ENCODE results near the gene HNRNPUL2. TPM values are rescaled to one million over a fixed set of nuclear protein-coding genes. Genes with fewer than 3 reads are reported as not detected.

HNRNPUL2 gene
- polyA plus RNA-seq, 3 donors: 0.33 to 13.8 (median 0.88) TPM

- H3K79me2 ChIP-seq (ENCODE audit: insufficient read depth, low read length): peaks cover 91% of the 10 kb centered on the region
- intact Hi-C loops (cut with micrococcal nuclease): no loop called here
- no CpG with 5 or more reads among the region's 7 CpGs for WGBS (ENCODE audit: insufficient coverage)
- H3K27me3 ChIP-seq (ENCODE audit: control insufficient read depth in 2 of 2, insufficient read depth in 2 of 2, low read length in 2 of 2): no peaks in the 10 kb centered on the region
- H3K4me2 ChIP-seq (replicated peaks; ENCODE audit: extremely low read depth, low read length, poor library complexity, severe bottlenecking): no peak overlapping the region
- H3K27me3 Mint-ChIP-seq (ENCODE audit: low read depth in 3 of 3): no peaks in the 10 kb centered on the region
- H3K4me1 Mint-ChIP-seq: peaks cover 24% of the 10 kb centered on the region
- H3K36me3 Mint-ChIP-seq: peaks cover 67 to 80% of the 10 kb centered on the region in 2 donors
- TF ChIP-seq CTCF (IDR thresholded peaks at IDR 0.05): no peak
- no peak for DNase-seq
- H3K9me3 Mint-ChIP-seq: no peaks in the 10 kb centered on the region
- peak overlapping the region in 1 of 2 donors; percentile 6 for H3K27ac ChIP-seq (ENCODE audit: low read depth in 1 of 2, low read length in 2 of 2)
- no peak overlapping the region for H2AFZ ChIP-seq (ENCODE audit: insufficient read depth, low read depth, low read length, poor library complexity, severe bottlenecking)
- H3K36me3 ChIP-seq (replicated peaks in 1 of 2; ENCODE audit: control insufficient read depth in 1 of 2, insufficient read depth in 2 of 2, low read length in 2 of 2): peaks cover 72 to 79% of the 10 kb centered on the region in 2 donors
- H3K4me3 Mint-ChIP-seq: no peak overlapping the region
- H3K4me1 ChIP-seq (ENCODE audit: control insufficient read depth in 1 of 2, insufficient read depth in 2 of 2, low read length in 2 of 2): peaks cover 20 to 29% of the 10 kb centered on the region in 2 donors
- no peaks in the 10 kb centered on the region for H3K9me3 ChIP-seq (replicated peaks in 1 of 2; ENCODE audit: control insufficient read depth in 1 of 2, insufficient read depth in 1 of 2, low read length in 2 of 2)
- peaks cover 91% of the 10 kb centered on the region for H4K20me1 ChIP-seq (ENCODE audit: insufficient read depth, low read length)
- H3K27ac Mint-ChIP-seq: peak overlapping the region in 2 of 7 donors; percentile 32 to 61
- H3K9ac ChIP-seq (ENCODE audit: insufficient read depth, low read length, poor library complexity, severe bottlenecking): no peak overlapping the region
- no peak overlapping the region for H3K4me3 ChIP-seq (replicated peaks in 1 of 3; ENCODE audit: low read depth in 2 of 3, low read length in 3 of 3)
Measured at GRCh38 chr11:62721994-62722393, 5.3 kb downstream of the HNRNPUL2 start.

GRCh38 chr11:62719302-62719978 lies 7.8 kb downstream of the HNRNPUL2 start:
- peaks cover 89% of the 10 kb centered on the region for H3K79me2 ChIP-seq (ENCODE audit: insufficient read depth, low read length)
- H3K4me2 ChIP-seq (replicated peaks; ENCODE audit: extremely low read depth, low read length, poor library complexity, severe bottlenecking): no peak overlapping the region
- DNase-seq: no peak
- H3K36me3 ChIP-seq (replicated peaks in 1 of 2; ENCODE audit: control insufficient read depth in 1 of 2, insufficient read depth in 2 of 2, low read length in 2 of 2): peaks cover 95 to 99% of the 10 kb centered on the region in 2 donors
- peaks cover 88% of the 10 kb centered on the region for H4K20me1 ChIP-seq (ENCODE audit: insufficient read depth, low read length)
- WGBS (ENCODE audit: insufficient coverage): 83% methylated on average over 1 of the region's 2 CpGs
- no peak for TF ChIP-seq CTCF (IDR thresholded peaks at IDR 0.05)
- no peak overlapping the region for H2AFZ ChIP-seq (ENCODE audit: insufficient read depth, low read depth, low read length, poor library complexity, severe bottlenecking)
- no peak overlapping the region for H3K9ac ChIP-seq (ENCODE audit: insufficient read depth, low read length, poor library complexity, severe bottlenecking)
- Mint-ChIP-seq H3K4me1 (peaks cover 5% of the 10 kb centered on the region), H3K27ac (no peak overlapping the region), H3K9me3 (no peaks in the 10 kb centered on the region), H3K36me3 (peaks cover 91 to 99% of the 10 kb centered on the region in 2 donors), H3K27me3 (ENCODE audit: low read depth in 3 of 3) (no peaks in the 10 kb centered on the region), H3K4me3 (no peak overlapping the region)
- no peaks in the 10 kb centered on the region for H3K27me3 ChIP-seq (ENCODE audit: control insufficient read depth in 2 of 2, insufficient read depth in 2 of 2, low read length in 2 of 2)
- intact Hi-C loops (cut with micrococcal nuclease): no loop called here
- no peaks in the 10 kb centered on the region for H3K9me3 ChIP-seq (replicated peaks in 1 of 2; ENCODE audit: control insufficient read depth in 1 of 2, insufficient read depth in 1 of 2, low read length in 2 of 2)
- H3K4me3 ChIP-seq (replicated peaks in 1 of 3; ENCODE audit: low read depth in 2 of 3, low read length in 3 of 3): no peak overlapping the region
- H3K27ac ChIP-seq (ENCODE audit: low read depth in 1 of 2, low read length in 2 of 2): peak overlapping the region in 1 of 2 donors; percentile 32
- H3K4me1 ChIP-seq (ENCODE audit: control insufficient read depth in 1 of 2, insufficient read depth in 2 of 2, low read length in 2 of 2): peaks cover 3 to 5% of the 10 kb centered on the region in 2 donors
